Esophagus mucosa (tissue), 1 donor: ENCODE results near the gene ATP6V0A1. TPM values are rescaled to one million over a fixed set of nuclear protein-coding genes. Genes with fewer than 3 reads are reported as not detected.
"Not testable (repeated sequence)": the region's sequence is repeated elsewhere in the genome, so short reads cannot be mapped to it uniquely, and the experiment has no call there.

Experiments
- ATAC-seq: fragments of 200-7000 bp; cut with Tn5 transposase; one replicate; pipeline ENCODE4 v1.9.1; 2020
- total RNA-seq: library from RNA; stranded (reverse); gene quantifications from one replicate; pipeline ENCODE4 v1.2.4, GENCODE V29; 2023
- donor health status: DM: yes; HTN: yes; CAD: no.

Gene ATP6V0A1
- total RNA-seq, 1 donor from 2014 or later = 40.1 TPM

- ATAC-seq = no peak
These were observed 19.8 kb upstream of the ATP6V0A1 start for GRCh38 chr17:42438600-42439567.

- ATAC-seq = no peak
These were observed 17.1 kb upstream of the ATP6V0A1 start for GRCh38 chr17:42441371-42442195.

GRCh38 chr17:42442196-42442565 is 16.5 kb upstream of the ATP6V0A1 start:
- ATAC-seq = no peak

- not testable (repeated sequence) for ATAC-seq
These were observed 9.5 kb upstream of the ATP6V0A1 start for GRCh38 chr17:42449176-42449575.

- not testable (repeated sequence) for ATAC-seq
These were observed 8.8 kb upstream of the ATP6V0A1 start for GRCh38 chr17:42449838-42450237.

- ATAC-seq = not testable (repeated sequence)
These were observed 7.4 kb upstream of the ATP6V0A1 start for GRCh38 chr17:42451270-42451669.

- ATAC-seq = no peak
These were observed 5.2 kb upstream of the ATP6V0A1 start for GRCh38 chr17:42453439-42453838.

- ATAC-seq = not testable (repeated sequence)
These were observed 3.7 kb upstream of the ATP6V0A1 start for GRCh38 chr17:42454987-42455386.

GRCh38 chr17:42456223-42457106 is 2.2 kb upstream of the ATP6V0A1 start:
- no peak for ATAC-seq

- no peak for ATAC-seq
These were observed 1.4 kb upstream of the ATP6V0A1 start for GRCh38 chr17:42457107-42457792.

- peak; percentile 44 for ATAC-seq
These were observed 650 bp downstream of the ATP6V0A1 start for GRCh38 chr17:42459256-42459800.

GRCh38 chr17:42459801-42460281 is 1.2 kb downstream of the ATP6V0A1 start:
- ATAC-seq = peak; percentile 42

GRCh38 chr17:42460371-42460770 is 1.7 kb downstream of the ATP6V0A1 start:
- ATAC-seq = no peak

GRCh38 chr17:42463976-42464400 is 5.3 kb downstream of the ATP6V0A1 start:
- ATAC-seq = no peak

GRCh38 chr17:42467889-42468288 is 9.2 kb downstream of the ATP6V0A1 start:
- no peak for ATAC-seq

GRCh38 chr17:42472709-42473521 is 14.2 kb downstream of the ATP6V0A1 start:
- peak; percentile 93 for ATAC-seq

- no peak for ATAC-seq
These were observed 15.6 kb downstream of the ATP6V0A1 start for GRCh38 chr17:42474276-42474675.

GRCh38 chr17:42475121-42475520 is 16.4 kb downstream of the ATP6V0A1 start:
- no peak for ATAC-seq

- no peak for ATAC-seq
These were observed 17.2 kb downstream of the ATP6V0A1 start for GRCh38 chr17:42475835-42476234.

GRCh38 chr17:42476411-42476810 is 17.7 kb downstream of the ATP6V0A1 start:
- no peak for ATAC-seq
